ENCODE results near the gene ACOX1.

The ACOX1 gene

GRCh38 chr17:76008208-76008607 lies 29.2 kb upstream of the ACOX1 start:
- DNase-seq = no peak

- DNase-seq = no peak
These were observed 28.8 kb upstream of the ACOX1 start for GRCh38 chr17:76007850-76008165.

- no peak for DNase-seq
These were observed 28.3 kb upstream of the ACOX1 start for GRCh38 chr17:76007131-76007849.

- peak; percentile 65 to 86 for DNase-seq
These were observed 26.5 kb upstream of the ACOX1 start for GRCh38 chr17:76005263-76006149.

- DNase-seq = no peak
These were observed 25.8 kb upstream of the ACOX1 start for GRCh38 chr17:76004750-76005262.

- DNase-seq = no peak
These were observed 24.9 kb upstream of the ACOX1 start for GRCh38 chr17:76003915-76004314.

- DNase-seq = no peak
These were observed 23.1 kb upstream of the ACOX1 start for GRCh38 chr17:76002100-76002499.

- no peak for DNase-seq
These were observed 22.0 kb upstream of the ACOX1 start, which contains the start of gene CDK3 for GRCh38 chr17:76000755-76001521. Gene CDK3, plus strand, starts transcription at chr17:76000855. Its CDS starts 571 bp downstream, at chr17:76001426.

GRCh38 chr17:76000016-76000754 lies 21.2 kb upstream of the ACOX1 start:
- peak in 1 of 2 experiments; percentile 45 for DNase-seq

GRCh38 chr17:75998327-75998795 lies 19.4 kb upstream of the ACOX1 start:
- DNase-seq = no peak

- no peak for DNase-seq
These were observed 18.0 kb upstream of the ACOX1 start for GRCh38 chr17:75996665-75997590.

- DNase-seq = no peak
These were observed 16.5 kb upstream of the ACOX1 start for GRCh38 chr17:75995385-75995925.

- no peak for DNase-seq
These were observed 15.9 kb upstream of the ACOX1 start for GRCh38 chr17:75994802-75995370.

- DNase-seq = no peak
These were observed 12.4 kb upstream of the ACOX1 start for GRCh38 chr17:75991396-75991795.

- no peak for DNase-seq
These were observed 8.1 kb upstream of the ACOX1 start for GRCh38 chr17:75987041-75987440.

- no peak for DNase-seq
These were observed 7.0 kb upstream of the ACOX1 start for GRCh38 chr17:75985986-75986385.

GRCh38 chr17:75983501-75984181 lies 4.7 kb upstream of the ACOX1 start:
- DNase-seq = no peak

GRCh38 chr17:75981019-75981615 lies 2.2 kb upstream of the ACOX1 start:
- DNase-seq = no peak
